MM.1S (cell line): ENCODE results near the gene PROM2.

ENCODE experiments used
- CTCF ChIP-seq: fragments of 300-600 bp; sonication (generic); IDR thresholded peaks from 2 replicates; pipeline ENCODE4 v1.5.1; 2016; ENCODE audit warnings: antibody characterized with exemption, low read length, mixed read lengths
- EZH2 ChIP-seq: fragments of 300-600 bp; sonication (generic); optimal IDR thresholded peaks from 2 replicates; pipeline ENCODE3; 2017; ENCODE audit warnings: low read depth, mild to moderate bottlenecking, antibody characterized with exemption, low read length, mixed read lengths
- EZH2phosphoT487 ChIP-seq: fragments of 300-600 bp; sonication (generic); IDR thresholded peaks from 2 replicates; pipeline ENCODE4 v1.6.1; 2018; ENCODE audit warnings: antibody characterized with exemption, low read length

- TF ChIP-seq CTCF, result no peak
- no peak for TF ChIP-seq EZH2
- no peak for TF ChIP-seq EZH2phosphoT487
Measured at GRCh38 chr2:95318431-95319220, 44.4 kb downstream of the PROM2 start.
